A549 (cell line): ENCODE results near the gene PTGES. TPM values are rescaled to one million over a fixed set of nuclear protein-coding genes. Genes with fewer than 3 reads are reported as not detected.

Source experiments
- ATAC-seq, 2 experiments: fragments of 200-7000 bp in 1 of 2; fragments of >200 bp in 1 of 2; cut with Nextera tagmentation in 1 of 2; cut with Tn5 transposase in 1 of 2; 3 replicates each; pipeline versions ENCODE4 v1.8.0 to v1.9.1; 2018 to 2020; ENCODE audit warnings: mild to moderate bottlenecking in 1 of 2, moderate library complexity in 1 of 2
- CTCF ChIA-PET: fragments of 300-600 bp; sonication (Branson Sonifier 250); formaldehyde crosslinking; extraction: SDS; loops from one replicate; lab custom pipeline; 2021; ENCODE audit warnings: antibody characterized with exemption, inconsistent platforms; lab: Yijun Ruan, JAX
- POLR2A ChIA-PET: fragments of 350-600 bp; formaldehyde crosslinking; extraction: SDS; loops from one replicate; lab custom pipeline; 2021; ENCODE audit warnings: antibody characterized with exemption, inconsistent platforms; lab: Yijun Ruan, JAX
- DNase-seq, 2 experiments: peaks; one replicate each; pipeline versions ENCODE4 v3.0.0 to v3.0.0-alpha.2; 2011 to 2016; ENCODE audit warnings: low read depth in 1 of 2, low spot score in 1 of 2
- FAIRE-seq: peaks from 2 replicates; lab custom pipeline; 2011; peaks lifted over from hg19 to GRCh38; lab: Jason Lieb, UNC
- H3K27ac ChIP-seq, 2 experiments: fragments of >200 bp; sonication (Bioruptor Twin); formaldehyde crosslinking; 3 replicates each; pipeline ENCODE4 v1.5.1; 2016 to 2017
- H3K4me1 ChIP-seq: fragments of >200 bp; sonication (Bioruptor Twin); formaldehyde crosslinking; 3 replicates; pipeline ENCODE4 v1.6.1; 2016
- H3K4me2 ChIP-seq: fragments of >200 bp; sonication (Bioruptor Twin); formaldehyde crosslinking; 3 replicates; pipeline ENCODE4 v1.6.1; 2016
- H3K4me3 ChIP-seq: fragments of >200 bp; sonication (Bioruptor Twin); formaldehyde crosslinking; 3 replicates; pipeline ENCODE4 v1.5.1; 2016
- H3K9me3 ChIP-seq: fragments of >200 bp; sonication (Bioruptor Twin); formaldehyde crosslinking; 3 replicates; pipeline ENCODE4 v1.6.1; 2016
- BCL3 ChIP-seq: fragments of >200 bp; sonication (Bioruptor Twin); formaldehyde crosslinking; IDR thresholded peaks from 3 replicates; pipeline ENCODE4 v1.6.1; 2016
- BHLHE40 ChIP-seq: IDR thresholded peaks from 2 replicates; pipeline ENCODE4 v1.6.1; 2012; ENCODE audit warnings: low read depth, low read length, inconsistent platforms
- EHF ChIP-seq: fragments of 250-450 bp; sonication (Bioruptor Pico); IDR thresholded peaks from 2 replicates; pipeline ENCODE4 v1.5.0; 2020; ENCODE audit warnings: mild to moderate bottlenecking
- ELK1 ChIP-seq: fragments of 150-350 bp; IDR thresholded peaks from 2 replicates; pipeline ENCODE4 v1.6.1; 2014; ENCODE audit warnings: low read depth, mild to moderate bottlenecking, low read length
- EP300 ChIP-seq, 2 experiments: fragments of >200 bp; sonication (Bioruptor Twin); formaldehyde crosslinking; IDR thresholded peaks; 2 replicates in 1 of 2; 3 replicates in 1 of 2; pipeline ENCODE4 v1.6.1; 2016 to 2017
- ESRRA ChIP-seq: fragments of 150-350 bp; IDR thresholded peaks from 2 replicates; pipeline ENCODE4 v1.6.1; 2014; ENCODE audit warnings: mild to moderate bottlenecking, low read length, borderline replicate concordance
- HDAC2 ChIP-seq: fragments of 200-600 bp; sonication (generic); IDR thresholded peaks from 2 replicates; pipeline ENCODE4 v1.6.1; 2016
- HES2 ChIP-seq: fragments of >200 bp; sonication (Bioruptor Twin); formaldehyde crosslinking; IDR thresholded peaks from 2 replicates; pipeline ENCODE4 v1.6.1; 2016
- HEYL ChIP-seq: fragments of 250-450 bp; sonication (Bioruptor Pico); IDR thresholded peaks from 2 replicates; pipeline ENCODE4 v1.8.0; 2021; ENCODE audit warnings: mild to moderate bottlenecking, moderate library complexity
- HOXA7 ChIP-seq: fragments of 250-450 bp; sonication (Bioruptor Pico); IDR thresholded peaks from 2 replicates; pipeline ENCODE4 v1.5.0; 2020; ENCODE audit warnings: mild to moderate bottlenecking, moderate library complexity
- HOXB13 ChIP-seq: fragments of 250-450 bp; sonication (Bioruptor Pico); IDR thresholded peaks from 2 replicates; pipeline ENCODE4 v1.5.0; 2020; ENCODE audit warnings: low read depth, mild to moderate bottlenecking, moderate library complexity
- JUN ChIP-seq, 2 experiments: fragments of >200 bp; sonication (Bioruptor Twin); formaldehyde crosslinking; IDR thresholded peaks; 2 replicates in 1 of 2; 3 replicates in 1 of 2; pipeline ENCODE4 v1.6.1; 2016 to 2017
- JUNB ChIP-seq: fragments of >200 bp; sonication (Bioruptor Twin); formaldehyde crosslinking; IDR thresholded peaks from 2 replicates; pipeline ENCODE4 v1.6.1; 2016
- KDM1A ChIP-seq: fragments of 200-600 bp; sonication (generic); IDR thresholded peaks from 2 replicates; pipeline ENCODE4 v1.6.1; 2016; ENCODE audit warnings: low read depth, mild to moderate bottlenecking
- KDM5A ChIP-seq: fragments of 200-600 bp; sonication (generic); IDR thresholded peaks from 2 replicates; pipeline ENCODE4 v1.6.1; 2016; ENCODE audit warnings: antibody characterized with exemption, mild to moderate bottlenecking
- MAFK ChIP-seq: fragments of 450-650 bp; IDR thresholded peaks from 2 replicates; pipeline ENCODE4 v1.6.1; 2014; ENCODE audit not compliant: partially characterized antibody
- MAX ChIP-seq: IDR thresholded peaks from 2 replicates; pipeline ENCODE4 v1.6.1; 2012
- PHF8 ChIP-seq: fragments of 200-600 bp; sonication (generic); IDR thresholded peaks from 2 replicates; pipeline ENCODE4 v1.6.1; 2016; ENCODE audit warnings: low read depth, mild to moderate bottlenecking, antibody characterized with exemption, moderate library complexity, borderline replicate concordance
- POLR2A ChIP-seq: IDR thresholded peaks from 2 replicates; pipeline ENCODE4 v1.6.1; 2012; ENCODE audit warnings: mild to moderate bottlenecking, low read length
- POLR2AphosphoS2 ChIP-seq: conservative IDR thresholded peaks from 2 replicates; pipeline ENCODE4 v1.6.1; 2012; ENCODE audit warnings: low read length, improper control_type of control experiment, inconsistent platforms
- RARB ChIP-seq: fragments of 250-450 bp; sonication (Bioruptor Pico); IDR thresholded peaks from 2 replicates; pipeline ENCODE4 v1.8.0; 2021; ENCODE audit warnings: mild to moderate bottlenecking, moderate library complexity
- RFX5 ChIP-seq: fragments of 450-650 bp; IDR thresholded peaks from 2 replicates; pipeline ENCODE4 v1.7.1; 2014; ENCODE audit warnings: antibody characterized with exemption, mild to moderate bottlenecking, moderate library complexity
- SREBF2 ChIP-seq: fragments of 450-650 bp; IDR thresholded peaks from 2 replicates; pipeline ENCODE4 v1.6.1; 2014; ENCODE audit warnings: mild to moderate bottlenecking, moderate library complexity
- TP53 ChIP-seq: fragments of 250-450 bp; sonication (Bioruptor Pico); IDR thresholded peaks from 2 replicates; pipeline ENCODE4 v1.5.0; 2021; ENCODE audit warnings: mild to moderate bottlenecking, moderate library complexity
- ZC3H11A ChIP-seq: fragments of 450-650 bp; IDR thresholded peaks from 2 replicates; pipeline ENCODE4 v1.6.1; 2014; ENCODE audit warnings: antibody characterized with exemption, mild to moderate bottlenecking
- ZNF302 ChIP-seq: fragments of 250-450 bp; sonication (Bioruptor Pico); IDR thresholded peaks from 2 replicates; pipeline ENCODE4 v1.9.0; 2021; ENCODE audit warnings: inconsistent platforms, mild to moderate bottlenecking, moderate library complexity
- WGBS: methylation state at CpG from one replicate; pipeline ENCODE4 v1.1.6; 2017; ENCODE audit errors: missing lambda C conversion rate; 5-methylcytosine and 5-hydroxymethylcytosine counted together
- polyA plus RNA-seq, 4 experiments: library from polyadenylated mRNA; depleted of rRNA in 3 of 4; stranded (reverse); fragments of >200 nt; fragmentation: RNase III in 1 of 4; extraction: RNeasy Plus Mini Kit Qiagen cat#74134 plus additional on column Dnase treatment in 1 of 4; gene quantifications; 2 replicates in 3 of 4; 3 replicates in 1 of 4; pipeline ENCODE4 v1.2.3, GENCODE V29; 2011 to 2017
- TF ChIP-seq, protein P1 (sequence below): fragments of 250-450 bp; sonication (Bioruptor Pico); IDR thresholded peaks from 2 replicates; pipeline ENCODE4 v1.5.0; 2020; ENCODE audit warnings: low read depth, mild to moderate bottlenecking, moderate library complexity
- TF ChIP-seq, protein P2 (sequence below): fragments of 450-650 bp; IDR thresholded peaks from 2 replicates; pipeline ENCODE4 v1.6.1; 2014; ENCODE audit warnings: antibody characterized with exemption

Gene PTGES
- polyA plus RNA-seq, 2 of the 4 experiments (the other 2 are of a cell fraction): 19.1 to 58.8 TPM

DNA sequence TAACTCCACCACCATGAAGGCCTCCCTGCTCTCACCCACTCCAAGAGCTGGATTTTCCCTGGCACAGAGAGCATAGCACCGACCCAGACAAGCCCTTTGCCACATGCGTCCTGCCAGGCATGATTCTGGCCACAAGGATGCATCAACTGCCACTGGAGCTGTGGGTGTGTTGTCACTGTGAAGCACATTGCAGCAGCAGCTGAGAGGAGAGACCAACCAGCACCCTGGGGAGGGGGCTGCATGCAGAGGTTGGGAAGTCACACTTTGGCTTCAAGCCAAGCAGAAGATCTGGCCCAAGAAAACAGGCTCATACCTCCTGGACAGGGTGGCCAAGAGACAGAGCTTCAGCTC is 22.6 kb upstream of the PTGES start:
- CTCF ChIA-PET: interaction anchor here (1.2 to 26.1 kb wide), 9 partner anchors 9 to 636 kb away, joined by 3 to 1179 read pairs (median 7); partner anchors contain the start of gene PTGES

GRCh38 chr9:129774791-129775447 is 22.1 kb upstream of the PTGES start:
- ATAC-seq (no peak), DNase-seq (no peak), FAIRE-seq (no peak)
- ChIA-PET CTCF (interaction anchor here (1.2 to 26.1 kb wide), 9 partner anchors 9 to 636 kb away, joined by 3 to 1179 read pairs (median 7); partner anchors contain the start of gene PTGES), POLR2A (interaction anchor here (3.5 kb wide), 1 partner anchor 37 kb away, joined by 22 read pairs; no protein-coding TSS in a partner anchor)
- Histone ChIP-seq H3K27ac (peak overlapping the region; percentile 79 to 89), H3K4me3 (no peak overlapping the region), H3K4me1 (peaks cover 61% of the 10 kb centered on the region), H3K4me2 (peak overlapping the region; percentile 18; the same call in 1 of the 3 replicates), H3K9me3 (no peaks in the 10 kb centered on the region)
- TF ChIP-seq RFX5 (no peak), EHF (CRISPR knock-in tag) (peak; percentile 60; the same call in 1 of the 2 replicates), HDAC2 (no peak), JUNB (no peak), POLR2A (no peak), ESRRA (no peak), TP53 (CRISPR knock-in tag) (no peak), BHLHE40 (no peak), ELK1 (no peak), EP300 (IDR thresholded peaks at IDR 0.05) (no peak), HOXB13 (CRISPR knock-in tag) (no peak), MAFK (no peak), HOXA7 (0 out of 2 replicates have a peak, but pooled peaks have one; percentile 27), HES2 (no peak), KDM1A (no peak), MAX (0 out of 2 replicates have a peak, but pooled peaks have one; percentile 34), ZNF302 (CRISPR knock-in tag) (no peak), HEYL (CRISPR knock-in tag) (0 out of 2 replicates have a peak, but pooled peaks have one; percentile 23)
- TF ChIP-seq, protein P1, sequence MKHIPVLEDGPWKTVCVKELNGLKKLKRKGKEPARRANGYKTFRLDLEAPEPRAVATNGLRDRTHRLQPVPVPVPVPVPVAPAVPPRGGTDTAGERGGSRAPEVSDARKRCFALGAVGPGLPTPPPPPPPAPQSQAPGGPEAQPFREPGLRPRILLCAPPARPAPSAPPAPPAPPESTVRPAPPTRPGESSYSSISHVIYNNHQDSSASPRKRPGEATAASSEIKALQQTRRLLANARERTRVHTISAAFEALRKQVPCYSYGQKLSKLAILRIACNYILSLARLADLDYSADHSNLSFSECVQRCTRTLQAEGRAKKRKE (CRISPR knock-in tag): 0 out of 2 replicates have a peak, but pooled peaks have one; percentile 19
- TF ChIP-seq, protein P2, sequence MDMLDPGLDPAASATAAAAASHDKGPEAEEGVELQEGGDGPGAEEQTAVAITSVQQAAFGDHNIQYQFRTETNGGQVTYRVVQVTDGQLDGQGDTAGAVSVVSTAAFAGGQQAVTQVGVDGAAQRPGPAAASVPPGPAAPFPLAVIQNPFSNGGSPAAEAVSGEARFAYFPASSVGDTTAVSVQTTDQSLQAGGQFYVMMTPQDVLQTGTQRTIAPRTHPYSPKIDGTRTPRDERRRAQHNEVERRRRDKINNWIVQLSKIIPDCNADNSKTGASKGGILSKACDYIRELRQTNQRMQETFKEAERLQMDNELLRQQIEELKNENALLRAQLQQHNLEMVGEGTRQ: peak; percentile 18; the same call in 1 of the 2 replicates
- 81% methylated on average over 20 of the region's 20 CpGs for WGBS

More for the DNA sequence above, 22.6 kb upstream of the PTGES start:
- no peak for DNase-seq
- 53% methylated on average over 2 of the region's 2 CpGs for WGBS
- POLR2A ChIA-PET: interaction anchor here (2.3 to 3.5 kb wide), 2 partner anchors 24 to 38 kb away, joined by 22 to 26 read pairs; partner anchors contain the start of gene PTGES
- Histone ChIP-seq H3K4me3 (no peak overlapping the region), H3K4me2 (no peak overlapping the region), H3K27ac (peak overlapping the region; percentile 79 to 89), H3K9me3 (no peaks in the 10 kb centered on the region), H3K4me1 (peaks cover 61% of the 10 kb centered on the region)
- TF ChIP-seq HOXA7 (no peak), ELK1 (no peak), SREBF2 (no peak), BCL3 (no peak), RARB (CRISPR knock-in tag) (no peak), PHF8 (no peak), POLR2AphosphoS2 (no peak), JUN (IDR thresholded peaks at IDR 0.05) (no peak), ZC3H11A (no peak), KDM5A (no peak), MAX (no peak)
- no peak for ATAC-seq
- FAIRE-seq: no peak
